Astrocyte (in vitro differentiated cells and primary cell): ENCODE data around the gene TEKT4. TPM values are rescaled to one million over a fixed set of nuclear protein-coding genes. Genes with fewer than 3 reads are reported as not detected.

ENCODE experiments used
- DNase-seq: peaks from one replicate; pipeline ENCODE4 v3.0.0-alpha.2; 2010; ENCODE audit warnings: low read depth
- FAIRE-seq: peaks from 2 replicates; lab custom pipeline; 2011; peaks lifted over from hg19 to GRCh38; lab: Jason Lieb, UNC
- H2AFZ ChIP-seq: 2 replicates; pipeline ENCODE4 v1.6.0; 2012; ENCODE audit warnings: low read depth, low read length, inconsistent platforms
- H3K27ac ChIP-seq: 2 replicates; pipeline ENCODE4 v1.5.1; 2011; ENCODE audit warnings: low read depth, low read length, inconsistent platforms
- H3K27me3 ChIP-seq: 2 replicates; pipeline ENCODE4 v1.6.0; 2011; ENCODE audit warnings: low read length, inconsistent platforms; ENCODE audit not compliant: insufficient read depth
- H3K36me3 ChIP-seq: 2 replicates; pipeline ENCODE4 v1.5.1; 2011; ENCODE audit warnings: low read length, inconsistent platforms; ENCODE audit not compliant: insufficient read depth
- H3K4me1 ChIP-seq: 2 replicates; pipeline ENCODE4 v1.5.1; 2011; ENCODE audit warnings: low read length, inconsistent platforms; ENCODE audit not compliant: insufficient read depth
- H3K4me2 ChIP-seq: 2 replicates; pipeline ENCODE4 v1.6.0; 2012; ENCODE audit warnings: low read length, inconsistent platforms
- H3K4me3 ChIP-seq: 2 replicates; pipeline ENCODE4 v1.5.1; 2011; ENCODE audit warnings: low read depth, mild to moderate bottlenecking, low read length, inconsistent platforms; ENCODE audit not compliant: insufficient read depth
- H3K79me2 ChIP-seq: 2 replicates; pipeline ENCODE4 v1.6.0; 2012; ENCODE audit warnings: mild to moderate bottlenecking, low read length, inconsistent platforms; ENCODE audit not compliant: insufficient read depth
- H3K9ac ChIP-seq: 2 replicates; pipeline ENCODE4 v1.6.0; 2012; ENCODE audit warnings: mild to moderate bottlenecking, low read length, inconsistent platforms
- H3K9me3 ChIP-seq: 2 replicates; pipeline ENCODE4 v1.5.1; 2012; ENCODE audit warnings: low read depth, mild to moderate bottlenecking, low read length, inconsistent platforms; ENCODE audit not compliant: insufficient read depth
- H4K20me1 ChIP-seq: 2 replicates; pipeline ENCODE4 v1.6.0; 2012; ENCODE audit warnings: low read length, inconsistent platforms; ENCODE audit not compliant: insufficient read depth
- H3K27ac Mint-ChIP-seq: one replicate; pipeline ENCODE4 v1.8.0; 2021; ENCODE audit warnings: mild to moderate bottlenecking, mixed read lengths; ENCODE audit not compliant: unreplicated experiment
- H3K27me3 Mint-ChIP-seq: one replicate; pipeline ENCODE4 v1.8.0; 2021; ENCODE audit warnings: low read depth, mixed read lengths; ENCODE audit not compliant: unreplicated experiment
- H3K36me3 Mint-ChIP-seq: one replicate; pipeline ENCODE4 v1.8.0; 2021; ENCODE audit warnings: low read depth, mixed read lengths; ENCODE audit not compliant: unreplicated experiment
- H3K4me1 Mint-ChIP-seq: one replicate; pipeline ENCODE4 v1.8.0; 2021; ENCODE audit warnings: low read depth, mixed read lengths; ENCODE audit not compliant: unreplicated experiment
- H3K4me3 Mint-ChIP-seq: one replicate; pipeline ENCODE4 v1.8.0; 2021; ENCODE audit warnings: mild to moderate bottlenecking, moderate library complexity, mixed read lengths; ENCODE audit not compliant: unreplicated experiment
- H3K9me3 Mint-ChIP-seq: one replicate; pipeline ENCODE4 v1.8.0; 2021; ENCODE audit warnings: mild to moderate bottlenecking, mixed read lengths; ENCODE audit not compliant: unreplicated experiment
- EZH2 ChIP-seq: IDR thresholded peaks from 2 replicates; pipeline ENCODE4 v1.6.1; 2012; ENCODE audit warnings: mild to moderate bottlenecking, low read length, inconsistent platforms; ENCODE audit not compliant: insufficient read depth
- total RNA-seq: library from RNA; stranded (reverse); gene quantifications from 2 replicates; pipeline ENCODE4 v1.2.1, GENCODE V29; 2021
- TF ChIP-seq, protein P1 (sequence below): IDR thresholded peaks from 2 replicates; pipeline ENCODE4 v1.5.1; 2011; ENCODE audit warnings: low read depth, mild to moderate bottlenecking, inconsistent platforms, low read length, moderate library complexity; ENCODE audit not compliant: insufficient read depth

TEKT4 gene
- total RNA-seq, 1 donor from 2014 or later, result not detected

DNA sequence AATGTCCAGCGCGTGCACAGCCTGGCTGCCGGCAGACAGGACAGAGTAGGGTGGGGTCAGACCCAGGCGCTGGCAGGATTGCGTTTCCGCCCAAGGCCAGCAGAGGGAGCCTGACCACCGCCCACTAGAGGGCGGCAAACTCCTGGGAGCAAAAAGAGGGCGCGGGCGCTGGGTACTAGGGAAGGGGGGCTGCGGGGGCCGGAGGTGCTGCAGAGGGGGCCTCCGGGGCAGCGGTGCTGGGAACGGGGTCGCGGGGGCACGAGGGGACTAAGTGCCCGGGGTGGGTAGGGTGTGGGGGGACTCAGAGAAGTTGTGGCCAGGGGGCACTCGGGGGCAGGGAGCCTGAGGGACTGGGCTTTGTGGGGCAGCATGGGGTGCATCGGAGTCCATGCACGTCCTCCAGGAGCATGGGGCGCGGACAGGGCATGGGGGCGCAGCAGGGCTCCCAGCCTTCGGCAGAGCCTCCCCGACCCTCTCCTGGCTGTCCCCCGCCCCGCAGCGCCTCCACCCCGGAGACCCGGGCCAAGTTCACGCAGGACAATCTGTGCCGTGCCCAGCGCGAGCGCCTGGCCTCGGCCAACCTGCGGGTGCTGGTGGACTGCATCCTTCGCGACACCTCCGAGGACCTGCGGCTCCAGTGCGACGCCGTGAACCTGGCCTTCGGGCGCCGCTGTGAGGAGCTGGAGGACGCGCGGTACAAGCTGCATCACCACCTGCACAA lies 3.2 kb downstream of the TEKT4 start:
- H3K9me3 ChIP-seq, result no peaks in the 10 kb centered on the region
- FAIRE-seq (no peak), DNase-seq (no peak)
- no peak overlapping the region for H3K27ac ChIP-seq
- no peak overlapping the region for H3K4me2 ChIP-seq
- no peak overlapping the region for H3K4me3 ChIP-seq
- H3K27me3 ChIP-seq, result no peaks in the 10 kb centered on the region
- TF ChIP-seq, protein P1, sequence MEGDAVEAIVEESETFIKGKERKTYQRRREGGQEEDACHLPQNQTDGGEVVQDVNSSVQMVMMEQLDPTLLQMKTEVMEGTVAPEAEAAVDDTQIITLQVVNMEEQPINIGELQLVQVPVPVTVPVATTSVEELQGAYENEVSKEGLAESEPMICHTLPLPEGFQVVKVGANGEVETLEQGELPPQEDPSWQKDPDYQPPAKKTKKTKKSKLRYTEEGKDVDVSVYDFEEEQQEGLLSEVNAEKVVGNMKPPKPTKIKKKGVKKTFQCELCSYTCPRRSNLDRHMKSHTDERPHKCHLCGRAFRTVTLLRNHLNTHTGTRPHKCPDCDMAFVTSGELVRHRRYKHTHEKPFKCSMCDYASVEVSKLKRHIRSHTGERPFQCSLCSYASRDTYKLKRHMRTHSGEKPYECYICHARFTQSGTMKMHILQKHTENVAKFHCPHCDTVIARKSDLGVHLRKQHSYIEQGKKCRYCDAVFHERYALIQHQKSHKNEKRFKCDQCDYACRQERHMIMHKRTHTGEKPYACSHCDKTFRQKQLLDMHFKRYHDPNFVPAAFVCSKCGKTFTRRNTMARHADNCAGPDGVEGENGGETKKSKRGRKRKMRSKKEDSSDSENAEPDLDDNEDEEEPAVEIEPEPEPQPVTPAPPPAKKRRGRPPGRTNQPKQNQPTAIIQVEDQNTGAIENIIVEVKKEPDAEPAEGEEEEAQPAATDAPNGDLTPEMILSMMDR, result peak; percentile 37
- no peak for TF ChIP-seq EZH2
- H3K27me3 Mint-ChIP-seq, result peaks cover 54% of the 10 kb centered on the region
- H3K79me2 ChIP-seq, result no peaks in the 10 kb centered on the region
- no peaks in the 10 kb centered on the region for H3K36me3 ChIP-seq
- H3K27ac Mint-ChIP-seq, result no peak overlapping the region
- peaks cover 3% of the 10 kb centered on the region for H3K4me1 Mint-ChIP-seq
- no peak overlapping the region for H2AFZ ChIP-seq
- no peaks in the 10 kb centered on the region for H3K36me3 Mint-ChIP-seq
- no peaks in the 10 kb centered on the region for H4K20me1 ChIP-seq
- H3K4me3 Mint-ChIP-seq, result no peak overlapping the region
- H3K9ac ChIP-seq, result no peak overlapping the region
- H3K4me1 ChIP-seq, result no peaks in the 10 kb centered on the region
- no peaks in the 10 kb centered on the region for H3K9me3 Mint-ChIP-seq

DNA sequence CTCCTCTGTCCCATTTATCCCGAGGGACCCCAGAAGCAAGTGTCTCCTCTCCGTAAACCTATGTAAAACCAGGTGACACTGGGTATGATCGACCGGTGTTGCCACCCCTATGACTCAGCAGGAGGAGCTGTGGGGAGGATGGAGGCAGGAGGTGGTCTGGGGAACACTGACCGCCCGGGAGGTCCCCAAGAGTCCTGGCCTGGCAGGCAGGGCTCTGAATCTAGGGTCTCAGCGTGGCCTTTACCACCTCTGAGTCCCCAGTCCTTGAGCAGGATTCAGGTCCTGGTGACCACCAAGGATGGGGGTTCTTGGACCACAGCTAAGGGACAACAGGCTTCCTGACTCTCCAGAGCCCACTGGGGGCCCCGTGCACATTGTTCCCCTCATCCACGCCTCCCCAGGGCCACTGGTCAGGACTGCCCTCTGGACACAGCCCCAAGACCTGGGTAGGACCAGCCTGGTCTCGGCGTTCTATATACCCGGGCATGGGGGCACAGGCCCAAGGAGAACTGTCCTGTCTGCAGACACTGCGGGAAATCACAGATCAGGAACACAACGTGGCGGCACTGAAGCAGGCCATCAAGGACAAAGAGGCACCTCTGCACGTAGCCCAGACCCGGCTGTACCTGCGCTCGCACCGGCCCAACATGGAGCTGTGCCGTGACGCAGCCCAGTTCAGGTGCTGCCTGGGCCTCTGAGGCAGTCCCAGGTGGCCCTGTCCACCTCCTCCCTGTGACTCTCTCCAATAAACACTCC lies 4.0 kb downstream of the TEKT4 start:
- no peaks in the 10 kb centered on the region for H3K4me1 ChIP-seq
- H3K36me3 ChIP-seq, result no peaks in the 10 kb centered on the region
- no peaks in the 10 kb centered on the region for H3K9me3 ChIP-seq
- no peak for DNase-seq
- H3K4me2 ChIP-seq, result no peak overlapping the region
- no peak for FAIRE-seq
- TF ChIP-seq, protein P1, result no peak
- no peak for TF ChIP-seq EZH2
- H3K27me3 ChIP-seq, result no peaks in the 10 kb centered on the region
- H3K4me3 Mint-ChIP-seq, result no peak overlapping the region
- H3K27ac Mint-ChIP-seq, result no peak overlapping the region
- H3K4me1 Mint-ChIP-seq, result peaks cover 3% of the 10 kb centered on the region
- H3K9me3 Mint-ChIP-seq, result no peaks in the 10 kb centered on the region
- H4K20me1 ChIP-seq, result no peaks in the 10 kb centered on the region
- no peak overlapping the region for H3K4me3 ChIP-seq
- H2AFZ ChIP-seq, result no peak overlapping the region
- no peak overlapping the region for H3K27ac ChIP-seq
- H3K9ac ChIP-seq, result no peak overlapping the region
- H3K27me3 Mint-ChIP-seq, result peaks cover 48% of the 10 kb centered on the region
- H3K36me3 Mint-ChIP-seq, result no peaks in the 10 kb centered on the region
- H3K79me2 ChIP-seq, result no peaks in the 10 kb centered on the region
